ENCODE measurements around the gene SATB1.

Gene SATB1

DNA sequence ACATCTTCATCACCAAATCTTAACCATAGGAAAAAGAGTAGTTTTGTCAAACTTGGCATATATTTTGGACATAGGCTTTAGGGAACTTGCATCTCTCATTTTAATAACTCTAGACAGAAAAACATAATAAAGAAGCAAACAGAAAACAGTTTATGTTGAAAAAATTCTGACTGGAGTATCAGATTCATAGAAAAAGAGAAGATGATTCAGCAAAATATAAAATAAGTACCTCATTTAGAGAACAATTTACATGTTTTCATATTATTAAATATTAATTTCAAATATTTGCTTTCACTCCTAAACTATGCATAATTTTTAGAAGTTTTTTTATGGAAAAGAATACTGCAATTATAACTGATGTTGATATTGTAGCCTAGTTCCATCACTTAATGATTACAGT, 12.5 kb downstream of the SATB1 start:
- no peak overlapping the region for H3K27ac Mint-ChIP-seq
- no peaks in the 10 kb centered on the region for H3K27me3 Mint-ChIP-seq (ENCODE audit: low read depth)
- TF ChIP-seq CTCF (IDR thresholded peaks at IDR 0.05; ENCODE audit: unreplicated experiment in 3 of 3), result no peak
- no peaks in the 10 kb centered on the region for H3K9me3 Mint-ChIP-seq
- H3K4me3 Mint-ChIP-seq, result no peak overlapping the region
- H3K4me1 Mint-ChIP-seq, result peaks cover 1% of the 10 kb centered on the region
- peaks cover 42% of the 10 kb centered on the region for H3K36me3 Mint-ChIP-seq (ENCODE audit: low read depth)

DNA sequence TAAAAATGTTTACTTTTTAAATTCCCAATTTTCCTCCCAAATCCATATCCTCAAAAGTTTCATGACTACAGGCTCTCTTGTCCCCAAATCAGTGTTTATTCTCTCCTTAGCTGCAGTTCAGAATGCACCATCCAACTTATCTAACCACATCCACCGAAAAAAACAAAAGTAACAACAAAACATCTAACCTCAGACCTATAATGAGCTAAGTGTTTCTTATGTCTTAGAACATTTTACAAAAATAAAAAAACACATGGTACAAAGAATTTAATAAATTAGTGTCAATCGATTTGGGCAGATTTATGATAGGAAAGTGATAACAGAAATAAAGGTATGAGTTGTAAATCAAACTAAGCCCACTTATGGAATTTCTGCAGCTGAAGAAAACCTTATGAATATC, 13.6 kb downstream of the SATB1 start:
- no peaks in the 10 kb centered on the region for H3K27me3 Mint-ChIP-seq (ENCODE audit: low read depth)
- H3K27ac Mint-ChIP-seq, result no peak overlapping the region
- H3K36me3 Mint-ChIP-seq (ENCODE audit: low read depth), result peaks cover 39% of the 10 kb centered on the region
- no peaks in the 10 kb centered on the region for H3K4me1 Mint-ChIP-seq
- H3K9me3 Mint-ChIP-seq, result no peaks in the 10 kb centered on the region
- H3K4me3 Mint-ChIP-seq, result no peak overlapping the region
- TF ChIP-seq CTCF (IDR thresholded peaks at IDR 0.05; ENCODE audit: unreplicated experiment in 3 of 3), result no peak

GRCh38 chr3:18410205-18410604, 14.9 kb downstream of the SATB1 start:
- no peaks in the 10 kb centered on the region for H3K9me3 Mint-ChIP-seq
- H3K27me3 Mint-ChIP-seq (ENCODE audit: low read depth), result no peaks in the 10 kb centered on the region
- peaks cover 28% of the 10 kb centered on the region for H3K36me3 Mint-ChIP-seq (ENCODE audit: low read depth)
- H3K4me1 Mint-ChIP-seq, result no peaks in the 10 kb centered on the region
- no peak overlapping the region for H3K27ac Mint-ChIP-seq
- no peak for TF ChIP-seq CTCF (IDR thresholded peaks at IDR 0.05; ENCODE audit: unreplicated experiment in 3 of 3)
- H3K4me3 Mint-ChIP-seq, result no peak overlapping the region

GRCh38 chr3:18409266-18409665, 15.9 kb downstream of the SATB1 start:
- Mint-ChIP-seq H3K36me3 (ENCODE audit: low read depth) (peaks cover 21% of the 10 kb centered on the region), H3K27me3 (ENCODE audit: low read depth) (no peaks in the 10 kb centered on the region), H3K9me3 (no peaks in the 10 kb centered on the region), H3K4me1 (no peaks in the 10 kb centered on the region), H3K4me3 (no peak overlapping the region), H3K27ac (no peak overlapping the region)
- TF ChIP-seq CTCF (IDR thresholded peaks at IDR 0.05; ENCODE audit: unreplicated experiment in 3 of 3), result no peak

GRCh38 chr3:18405141-18405540, 20.0 kb downstream of the SATB1 start:
- H3K27ac Mint-ChIP-seq, result no peak overlapping the region
- no peak overlapping the region for H3K4me3 Mint-ChIP-seq
- no peaks in the 10 kb centered on the region for H3K27me3 Mint-ChIP-seq (ENCODE audit: low read depth)
- peaks cover 20% of the 10 kb centered on the region for H3K36me3 Mint-ChIP-seq (ENCODE audit: low read depth)
- TF ChIP-seq CTCF (IDR thresholded peaks at IDR 0.05; ENCODE audit: unreplicated experiment in 3 of 3), result no peak
- no peaks in the 10 kb centered on the region for H3K9me3 Mint-ChIP-seq
- no peaks in the 10 kb centered on the region for H3K4me1 Mint-ChIP-seq

DNA sequence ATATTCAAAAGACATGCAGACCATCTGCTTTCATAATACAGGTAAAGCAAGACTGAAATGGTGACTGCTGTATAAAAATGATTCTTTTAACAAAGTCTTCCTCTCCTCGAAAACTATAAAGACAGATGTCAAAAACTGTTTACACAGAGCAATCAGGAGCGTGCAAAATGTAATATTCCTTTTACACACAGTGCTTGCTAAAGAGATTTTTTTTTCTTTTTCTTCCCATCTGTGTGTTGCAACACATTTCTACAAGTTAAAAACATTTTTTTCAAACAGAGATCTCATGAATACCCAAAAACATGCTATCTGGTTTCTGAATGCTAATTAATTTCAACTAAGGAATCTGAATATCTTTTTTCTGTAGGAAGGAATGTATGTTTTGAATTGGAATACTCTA, 22.1 kb downstream of the SATB1 start:
- no peak for TF ChIP-seq CTCF (IDR thresholded peaks at IDR 0.05; ENCODE audit: unreplicated experiment in 3 of 3)
- Mint-ChIP-seq H3K27me3 (ENCODE audit: low read depth) (no peaks in the 10 kb centered on the region), H3K36me3 (ENCODE audit: low read depth) (peaks cover 26% of the 10 kb centered on the region), H3K27ac (no peak overlapping the region), H3K4me3 (no peak overlapping the region), H3K9me3 (no peaks in the 10 kb centered on the region), H3K4me1 (no peaks in the 10 kb centered on the region)

Measured in nephron (organoid).